GM23248 (cell line): Measurements from ENCODE around the gene FPGS.
"Not testable (repeated sequence)": the region's sequence is repeated elsewhere in the genome, so short reads cannot be mapped to it uniquely, and the experiment has no call there.

ENCODE experiments used
- EZH2 ChIP-seq: fragments of 200-600 bp; sonication (generic); IDR thresholded peaks from 2 replicates; pipeline ENCODE4 v1.6.1; 2018; ENCODE audit warnings: antibody characterized with exemption, mild to moderate bottlenecking; ENCODE audit not compliant: insufficient read depth, poor library complexity, severe bottlenecking
- EZH2phosphoT487 ChIP-seq: fragments of 200-600 bp; sonication (generic); IDR thresholded peaks from 2 replicates; pipeline ENCODE4 v1.6.1; 2018; ENCODE audit warnings: antibody characterized with exemption, moderate library complexity, mild to moderate bottlenecking, low read depth; ENCODE audit not compliant: insufficient read depth

DNA sequence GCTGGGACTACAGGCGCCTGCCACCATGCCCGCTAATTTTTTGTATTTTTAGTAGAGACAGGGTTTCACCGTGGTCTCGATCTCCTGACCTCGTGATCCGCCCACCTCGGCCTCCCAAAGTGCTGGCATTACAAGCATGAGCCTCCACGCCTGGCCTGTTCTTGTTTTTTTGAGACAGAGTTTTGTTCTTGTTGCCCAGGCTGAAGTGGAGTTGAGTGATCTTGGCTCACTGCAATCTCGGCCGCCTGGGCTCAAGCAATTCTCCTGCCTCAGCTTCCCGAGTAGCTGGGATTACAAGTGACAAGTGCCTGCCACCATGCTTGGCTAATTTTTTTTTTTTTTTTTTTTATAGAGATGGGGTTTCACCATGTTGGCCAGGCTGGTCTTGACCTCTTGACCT, 45.9 kb upstream of the FPGS start:
- not testable (repeated sequence) for TF ChIP-seq EZH2, EZH2phosphoT487
